ENCODE data around the gene EXOC3L2.

GRCh38 chr19:45234089-45234869 is 10.9 kb downstream of the EXOC3L2 start:
- TF ChIP-seq, protein P1, sequence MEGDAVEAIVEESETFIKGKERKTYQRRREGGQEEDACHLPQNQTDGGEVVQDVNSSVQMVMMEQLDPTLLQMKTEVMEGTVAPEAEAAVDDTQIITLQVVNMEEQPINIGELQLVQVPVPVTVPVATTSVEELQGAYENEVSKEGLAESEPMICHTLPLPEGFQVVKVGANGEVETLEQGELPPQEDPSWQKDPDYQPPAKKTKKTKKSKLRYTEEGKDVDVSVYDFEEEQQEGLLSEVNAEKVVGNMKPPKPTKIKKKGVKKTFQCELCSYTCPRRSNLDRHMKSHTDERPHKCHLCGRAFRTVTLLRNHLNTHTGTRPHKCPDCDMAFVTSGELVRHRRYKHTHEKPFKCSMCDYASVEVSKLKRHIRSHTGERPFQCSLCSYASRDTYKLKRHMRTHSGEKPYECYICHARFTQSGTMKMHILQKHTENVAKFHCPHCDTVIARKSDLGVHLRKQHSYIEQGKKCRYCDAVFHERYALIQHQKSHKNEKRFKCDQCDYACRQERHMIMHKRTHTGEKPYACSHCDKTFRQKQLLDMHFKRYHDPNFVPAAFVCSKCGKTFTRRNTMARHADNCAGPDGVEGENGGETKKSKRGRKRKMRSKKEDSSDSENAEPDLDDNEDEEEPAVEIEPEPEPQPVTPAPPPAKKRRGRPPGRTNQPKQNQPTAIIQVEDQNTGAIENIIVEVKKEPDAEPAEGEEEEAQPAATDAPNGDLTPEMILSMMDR (IDR thresholded peaks at IDR 0.05) = no peak
- no peak for TF ChIP-seq GABPA (IDR thresholded peaks at IDR 0.05; ENCODE audit: low read depth)
- TF ChIP-seq ZBTB33 (IDR thresholded peaks at IDR 0.05; ENCODE audit: borderline replicate concordance, low read depth) = no peak
- no peak for TF ChIP-seq RFX5 (IDR thresholded peaks at IDR 0.05; ENCODE audit: low read length)
- no peak for TF ChIP-seq FOXM1 (IDR thresholded peaks at IDR 0.05; ENCODE audit: low read depth)
- TF ChIP-seq SIN3A (IDR thresholded peaks at IDR 0.05; ENCODE audit: borderline replicate concordance, low read depth, low read length) = no peak
- no peak for TF ChIP-seq POLR2AphosphoS5 (IDR thresholded peaks at IDR 0.05; ENCODE audit: low read depth, low read length)
- no peak for TF ChIP-seq GATA2 (CRISPR knock-in tag; IDR thresholded peaks at IDR 0.05)
- no peak for TF ChIP-seq TCF12 (IDR thresholded peaks at IDR 0.05)
- no peak for TF ChIP-seq YY1 (IDR thresholded peaks at IDR 0.05; ENCODE audit: low read depth)
